GM19023 (cell line): ENCODE results near the gene PPP6R3.
"Not testable (repeated sequence)": the region's sequence is repeated elsewhere in the genome, so short reads cannot be mapped to it uniquely, and the experiment has no call there.

ENCODE experiments used
- ATAC-seq: cut with Tn5 transposase; IDR thresholded peaks from one replicate; pipeline ENCODE4 v1.9.1; 2021; ENCODE audit warnings: mild to moderate bottlenecking, moderate library complexity; ENCODE audit not compliant: unreplicated experiment

Gene PPP6R3

GRCh38 chr11:68460741-68461574 lies at the start of gene PPP6R3:
PPP6R3 (plus strand) TSS chr11:68460752; CDS start chr11:68537665, 76,913 bp downstream.
- ATAC-seq = peak; percentile 42

GRCh38 chr11:68411501-68411991 lies 49.0 kb upstream of the PPP6R3 start:
- no peak for ATAC-seq

DNA sequence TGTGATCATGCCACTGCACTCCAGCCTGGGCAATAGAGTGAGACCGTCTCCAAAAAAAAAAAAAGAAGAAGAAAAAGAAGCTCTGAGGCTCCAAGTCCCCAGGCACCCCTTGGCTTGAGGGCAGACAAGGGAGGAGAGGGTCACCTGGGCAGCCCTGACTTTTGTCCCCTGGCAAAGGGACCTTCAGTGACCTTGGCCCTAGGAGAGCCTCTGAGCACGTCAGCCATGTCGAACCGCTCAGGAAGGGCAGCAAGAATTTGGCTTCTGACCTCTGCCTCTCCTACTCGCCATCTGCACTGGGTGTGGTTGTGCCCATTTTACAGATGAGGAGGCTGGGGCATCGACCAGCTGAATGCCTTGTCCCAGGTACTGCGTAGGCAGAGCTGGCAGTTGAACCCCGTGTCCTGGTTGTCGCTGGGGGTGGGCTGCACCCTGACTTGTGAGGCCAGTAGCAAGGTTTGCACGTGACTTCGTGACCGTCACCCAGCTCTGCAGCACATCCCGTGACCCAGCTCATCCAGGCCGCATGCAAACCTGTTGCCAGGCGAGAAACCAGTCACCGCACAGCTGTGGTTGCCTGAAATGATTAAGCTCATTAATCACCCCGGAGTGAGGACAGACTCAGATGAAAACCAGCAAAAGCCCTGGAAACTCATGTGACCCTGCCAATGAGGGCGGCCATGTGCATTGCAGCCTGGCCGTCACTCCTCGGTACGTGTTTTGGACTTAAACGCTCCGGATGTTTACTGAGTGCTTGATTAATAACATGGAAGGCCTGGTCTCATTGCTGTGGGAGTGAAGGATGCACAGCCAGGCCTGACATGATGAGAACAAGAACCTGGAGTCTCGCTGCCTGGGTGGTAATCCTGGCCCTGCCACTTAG lies 47.7 kb upstream of the PPP6R3 start:
- no peak for ATAC-seq

- ATAC-seq = no peak
Measured at GRCh38 chr11:68413591-68413999, 47.0 kb upstream of the PPP6R3 start.

DNA sequence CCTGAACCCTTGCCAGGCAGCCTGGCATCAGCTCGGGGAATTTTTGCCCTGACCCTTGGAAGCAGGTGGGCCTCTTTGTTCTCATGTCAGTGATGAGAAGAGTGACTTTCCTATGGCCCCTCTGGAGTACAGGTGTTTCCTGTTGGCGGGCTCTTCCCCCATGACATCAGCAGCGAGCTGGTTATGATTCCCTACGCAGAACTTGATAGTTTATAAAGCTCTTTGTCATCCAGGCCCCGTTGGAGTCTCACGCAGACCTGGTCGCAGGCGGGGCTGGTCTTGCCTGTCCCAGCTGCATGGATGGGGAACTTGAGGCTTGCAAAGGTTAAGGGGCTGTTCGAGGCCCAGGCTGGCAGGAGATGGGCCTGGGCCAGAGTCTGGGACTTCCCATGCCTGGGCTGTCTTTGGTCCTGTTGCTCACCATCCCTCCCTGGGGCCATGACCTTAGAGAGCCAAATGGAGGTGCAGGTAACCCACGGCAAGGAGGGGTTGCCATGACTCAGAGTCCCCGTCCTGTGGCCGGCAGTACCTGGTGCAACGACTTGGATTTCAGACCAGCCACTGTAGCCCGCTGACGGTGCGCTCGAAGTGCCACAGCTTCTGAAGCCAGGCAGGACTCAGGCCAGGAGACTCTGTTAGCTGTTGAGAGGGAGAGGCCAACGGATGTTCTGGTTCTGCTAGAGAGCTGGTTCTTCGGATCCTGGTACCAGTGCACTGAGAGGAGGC lies 45.9 kb upstream of the PPP6R3 start:
- ATAC-seq = no peak

DNA sequence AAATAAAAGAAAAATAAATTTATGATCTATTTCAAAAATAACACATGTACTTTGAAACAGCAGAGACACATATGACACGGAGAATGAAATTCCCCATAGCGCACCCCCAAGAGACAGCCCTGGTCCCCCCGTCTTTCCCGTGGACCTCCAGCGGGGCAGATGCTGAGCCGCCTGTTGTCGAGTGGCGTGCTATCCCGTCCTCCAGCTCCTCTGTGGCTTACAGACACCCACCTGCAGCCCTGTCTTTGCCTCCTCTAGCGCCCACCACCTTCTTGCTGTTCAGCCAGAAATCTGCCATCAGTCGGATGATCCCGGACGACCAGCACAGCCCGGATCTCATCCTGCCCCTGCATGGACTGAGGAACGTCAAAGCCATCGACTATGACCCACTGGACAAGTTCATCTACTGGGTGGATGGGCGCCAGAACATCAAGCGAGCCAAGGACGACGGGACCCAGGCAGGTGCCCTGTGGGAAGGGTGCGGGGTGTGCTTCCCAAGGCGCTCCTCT lies 44.4 kb upstream of the PPP6R3 start:
- ATAC-seq = no peak

- no peak for ATAC-seq
Measured at GRCh38 chr11:68418648-68419047, 41.9 kb upstream of the PPP6R3 start.

DNA sequence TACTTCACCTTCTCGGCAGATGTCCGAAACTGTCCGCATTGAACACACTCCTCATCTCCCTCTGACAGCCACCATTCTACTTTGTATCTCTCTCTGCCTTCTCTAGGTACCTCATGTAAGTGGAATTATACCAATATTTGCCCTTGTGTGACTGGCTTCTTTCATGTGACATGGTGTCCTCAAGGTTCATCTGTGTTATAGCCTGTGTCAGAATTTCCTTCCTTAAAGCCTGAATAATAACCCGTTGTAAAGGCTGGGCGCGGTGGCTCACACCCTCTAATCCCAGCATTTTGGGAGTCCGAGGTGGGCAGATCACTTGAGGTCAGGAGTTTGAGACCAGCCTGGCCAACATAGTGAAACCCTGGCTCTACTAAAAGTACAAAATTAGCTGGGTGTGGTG lies 40.4 kb upstream of the PPP6R3 start:
- no peak for ATAC-seq

DNA sequence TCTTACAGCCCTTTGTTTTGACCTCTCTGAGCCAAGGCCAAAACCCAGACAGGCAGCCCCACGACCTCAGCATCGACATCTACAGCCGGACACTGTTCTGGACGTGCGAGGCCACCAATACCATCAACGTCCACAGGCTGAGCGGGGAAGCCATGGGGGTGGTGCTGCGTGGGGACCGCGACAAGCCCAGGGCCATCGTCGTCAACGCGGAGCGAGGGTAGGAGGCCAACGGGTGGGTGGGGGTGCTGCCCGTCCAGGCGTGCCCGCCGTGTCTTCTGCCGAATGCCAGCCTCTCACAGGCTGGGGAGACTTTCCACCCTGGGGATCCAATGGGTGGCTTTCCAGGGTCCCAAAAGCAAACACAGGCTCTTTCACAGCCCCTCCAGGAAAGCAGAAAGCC lies 37.1 kb upstream of the PPP6R3 start:
- no peak for ATAC-seq

DNA sequence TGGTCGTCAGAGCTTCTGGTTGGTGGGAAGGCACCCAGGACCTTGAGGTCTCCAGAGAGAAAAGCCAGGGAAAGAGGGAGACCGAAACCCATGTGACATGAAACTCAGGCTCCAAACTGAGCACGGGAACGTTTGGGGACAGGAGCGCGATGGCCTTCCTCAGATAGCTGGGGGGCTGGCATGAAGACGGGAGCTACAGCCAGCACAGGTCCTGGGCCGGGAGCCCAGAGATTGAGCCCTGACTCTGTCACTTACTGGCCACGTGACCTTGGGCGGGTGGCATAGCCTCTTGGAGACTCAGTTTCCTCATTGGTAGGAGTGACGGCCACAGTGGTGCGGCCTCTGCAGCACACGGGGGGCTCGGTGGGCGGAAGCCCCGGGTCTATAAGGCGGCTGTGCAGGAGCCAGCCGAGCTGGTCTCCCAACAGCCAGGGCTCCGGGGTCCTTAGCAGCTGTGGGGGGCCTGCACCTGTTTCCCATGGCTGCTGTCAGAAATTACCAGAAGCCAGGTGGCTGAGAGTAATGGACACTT lies 36.4 kb upstream of the PPP6R3 start:
- ATAC-seq = no peak

DNA sequence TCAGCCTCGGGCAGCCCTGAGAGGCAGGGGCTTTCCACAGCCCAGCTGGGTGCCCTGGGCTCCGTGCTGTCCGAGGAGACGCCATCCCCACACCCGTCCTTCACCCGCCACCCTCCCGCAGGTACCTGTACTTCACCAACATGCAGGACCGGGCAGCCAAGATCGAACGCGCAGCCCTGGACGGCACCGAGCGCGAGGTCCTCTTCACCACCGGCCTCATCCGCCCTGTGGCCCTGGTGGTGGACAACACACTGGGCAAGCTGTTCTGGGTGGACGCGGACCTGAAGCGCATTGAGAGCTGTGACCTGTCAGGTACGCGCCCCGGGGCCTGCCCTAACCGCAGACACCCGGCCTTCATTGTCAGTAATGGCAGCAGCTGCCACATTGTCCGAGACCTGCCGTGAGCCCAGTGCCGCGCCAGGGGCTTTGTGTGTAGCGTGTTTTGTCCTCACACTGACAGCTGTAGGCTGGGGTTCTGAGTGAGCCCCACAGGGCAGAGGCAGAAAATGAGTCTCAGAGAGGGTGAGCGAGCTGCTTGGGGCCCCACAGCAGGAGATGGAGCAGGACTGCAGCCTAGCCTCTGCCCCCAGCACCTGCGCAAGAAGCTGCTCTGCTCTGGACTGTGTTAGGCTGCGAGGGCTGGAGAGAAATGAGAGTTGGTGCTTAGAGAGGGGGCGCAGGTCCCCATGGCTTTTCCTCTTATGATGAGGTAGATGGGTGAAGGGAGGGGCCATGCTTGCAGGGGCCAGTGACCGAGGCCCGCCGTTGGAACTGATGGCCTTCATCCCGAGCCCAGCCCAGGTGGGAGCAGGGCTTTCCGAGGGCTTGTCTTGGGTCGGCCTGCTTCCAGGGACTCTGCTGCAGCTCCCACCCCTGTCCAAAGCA lies 35.3 kb upstream of the PPP6R3 start:
- ATAC-seq = no peak

DNA sequence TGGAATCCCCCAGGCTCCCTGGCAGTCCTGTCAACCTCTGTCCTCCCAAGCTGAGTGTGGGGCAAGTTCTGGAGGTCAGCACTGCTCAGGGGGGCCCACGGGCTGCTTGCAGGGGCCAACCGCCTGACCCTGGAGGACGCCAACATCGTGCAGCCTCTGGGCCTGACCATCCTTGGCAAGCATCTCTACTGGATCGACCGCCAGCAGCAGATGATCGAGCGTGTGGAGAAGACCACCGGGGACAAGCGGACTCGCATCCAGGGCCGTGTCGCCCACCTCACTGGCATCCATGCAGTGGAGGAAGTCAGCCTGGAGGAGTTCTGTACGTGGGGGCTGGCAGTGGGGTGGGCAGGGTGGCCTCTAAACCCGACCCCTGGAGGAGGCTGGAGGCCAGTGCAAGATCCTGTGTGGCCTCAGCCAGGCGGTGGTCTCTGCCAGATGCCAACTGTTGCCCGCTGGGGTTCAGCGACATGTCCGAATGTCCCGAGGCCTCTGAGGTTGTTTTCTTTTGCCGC lies 34.6 kb upstream of the PPP6R3 start:
- ATAC-seq = no peak

GRCh38 chr11:68429661-68430060 lies 30.9 kb upstream of the PPP6R3 start:
- no peak for ATAC-seq

DNA sequence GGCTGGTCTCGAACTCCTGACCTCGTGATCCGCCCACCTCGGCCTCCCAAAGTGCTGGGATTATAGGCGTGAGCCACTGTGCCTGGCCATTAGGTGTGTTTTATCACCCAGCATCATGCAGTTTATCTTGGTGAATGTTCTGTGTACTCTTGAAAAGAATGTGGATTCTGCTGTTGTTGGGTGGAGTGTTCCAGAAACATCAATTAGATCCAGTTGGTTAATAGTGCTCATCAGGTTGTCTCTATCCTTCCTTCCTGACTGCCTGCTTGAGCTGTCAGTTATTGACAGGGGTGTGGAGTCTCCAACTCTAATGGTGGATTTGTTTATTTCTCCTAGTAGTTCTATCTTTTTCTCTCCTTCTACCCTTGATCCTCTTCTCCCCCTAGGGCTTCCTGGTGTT lies 30.2 kb upstream of the PPP6R3 start:
- ATAC-seq = no peak

DNA sequence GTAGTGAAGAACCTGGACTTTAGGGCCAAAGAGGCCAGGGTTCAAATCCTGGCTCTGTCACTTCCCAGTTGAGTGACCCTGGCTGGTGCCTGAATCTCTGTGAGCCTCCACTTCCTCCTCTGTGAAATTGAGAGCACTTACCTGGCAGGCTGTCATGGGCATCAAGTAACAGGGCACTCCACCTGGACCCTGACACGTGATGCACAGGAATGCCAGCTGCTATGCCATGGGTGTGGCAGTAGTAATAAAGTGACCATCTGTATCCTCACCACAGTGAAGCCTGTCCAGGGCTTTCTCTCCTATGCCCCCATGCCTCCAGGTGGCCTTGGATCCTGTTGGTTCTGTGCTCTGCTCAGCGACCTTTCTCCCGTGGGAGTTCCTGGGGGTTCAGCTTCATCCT lies 29.8 kb upstream of the PPP6R3 start:
- ATAC-seq = no peak

DNA sequence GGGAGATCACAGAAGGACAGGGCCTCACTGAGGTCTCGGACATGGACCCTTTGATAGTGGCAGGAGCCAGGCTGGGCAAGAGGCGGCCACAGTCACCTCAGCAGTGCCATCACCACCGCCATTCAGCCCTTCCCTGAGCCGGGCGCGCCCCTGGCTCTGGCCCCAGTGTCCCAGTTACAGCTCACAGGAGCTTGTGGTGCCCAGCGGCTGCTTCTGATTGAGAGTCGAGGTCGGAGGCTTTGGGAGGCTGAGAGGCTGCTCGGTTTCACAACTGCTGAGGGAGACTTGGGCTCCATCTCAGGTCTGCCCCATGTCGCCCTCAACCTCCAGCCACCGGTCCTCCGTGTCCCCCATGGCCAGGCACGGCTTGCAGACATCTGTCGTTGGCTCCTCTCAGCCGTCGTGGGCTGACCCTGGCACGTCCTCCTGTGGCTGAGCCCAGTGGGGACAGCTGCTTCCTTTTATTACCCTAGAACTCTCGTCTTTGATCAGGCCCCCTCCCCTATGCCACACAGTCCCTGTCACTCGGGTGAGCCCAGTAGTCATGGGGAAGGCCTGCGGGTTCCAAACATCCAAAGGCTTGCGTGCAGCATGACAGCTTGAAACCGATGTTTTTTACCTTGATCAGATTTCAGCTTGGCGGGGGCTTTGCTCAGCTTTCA lies 28.4 kb upstream of the PPP6R3 start:
- no peak for ATAC-seq

DNA sequence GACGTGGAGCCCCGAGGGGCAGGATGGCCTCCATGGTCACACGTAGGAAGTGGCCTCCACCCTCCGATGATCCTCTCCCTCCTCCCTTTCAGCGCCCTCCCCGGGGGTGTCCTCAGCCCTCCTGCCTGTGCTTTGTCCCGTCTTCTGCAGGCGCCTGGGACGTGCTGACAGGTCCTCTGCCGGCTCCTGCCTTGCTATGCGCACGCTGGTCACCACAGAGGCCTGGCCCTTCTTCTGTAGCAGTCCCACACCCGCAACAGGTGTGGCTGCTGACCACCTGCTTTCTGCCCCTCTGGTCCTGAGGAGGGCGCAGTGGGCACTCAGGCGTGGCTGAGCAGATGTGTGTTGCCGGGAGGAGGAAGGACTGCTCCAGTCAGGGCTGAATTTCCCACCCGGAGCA lies 27.7 kb upstream of the PPP6R3 start:
- no peak for ATAC-seq

DNA sequence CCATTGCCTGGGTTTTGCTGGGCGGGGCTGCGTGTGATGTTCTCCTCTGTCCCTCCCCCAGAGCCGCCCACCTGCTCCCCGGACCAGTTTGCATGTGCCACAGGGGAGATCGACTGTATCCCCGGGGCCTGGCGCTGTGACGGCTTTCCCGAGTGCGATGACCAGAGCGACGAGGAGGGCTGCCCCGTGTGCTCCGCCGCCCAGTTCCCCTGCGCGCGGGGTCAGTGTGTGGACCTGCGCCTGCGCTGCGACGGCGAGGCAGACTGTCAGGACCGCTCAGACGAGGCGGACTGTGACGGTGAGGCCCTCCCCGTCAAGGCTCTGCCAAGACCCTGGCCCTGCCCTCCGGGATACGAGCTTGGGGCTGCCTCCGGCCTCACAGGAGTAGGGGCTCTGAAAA lies 27.0 kb upstream of the PPP6R3 start:
- ATAC-seq = no peak

- not testable (repeated sequence) for ATAC-seq
Measured at GRCh38 chr11:68434159-68434558, 26.4 kb upstream of the PPP6R3 start.
